GM18907 (cell line): ENCODE measurements around the gene FASTKD3.

Experiments used
- ATAC-seq: cut with Tn5 transposase; IDR thresholded peaks from one replicate; pipeline ENCODE4 v1.9.1; 2021; ENCODE audit warnings: mild to moderate bottlenecking, moderate library complexity; ENCODE audit not compliant: unreplicated experiment

Gene FASTKD3

GRCh38 chr5:7850395-7851239, 18.2 kb downstream of the FASTKD3 start, which contains the start of gene CFAP90:
CFAP90 (minus strand) TSS chr5:7851133; CDS start chr5:7851021, 112 bp downstream.
- ATAC-seq, result no peak

GRCh38 chr5:7849681-7850394, 19.0 kb downstream of the FASTKD3 start:
- ATAC-seq, result no peak

- no peak for ATAC-seq
Measured at GRCh38 chr5:7848296-7848695, 20.5 kb downstream of the FASTKD3 start.

- no peak for ATAC-seq
Measured at GRCh38 chr5:7846327-7846726, 22.5 kb downstream of the FASTKD3 start.

GRCh38 chr5:7845557-7845956, 23.3 kb downstream of the FASTKD3 start:
- no peak for ATAC-seq

- ATAC-seq, result no peak
Measured at GRCh38 chr5:7844901-7845300, 23.9 kb downstream of the FASTKD3 start.

GRCh38 chr5:7842531-7842930, 26.3 kb downstream of the FASTKD3 start:
- no peak for ATAC-seq

GRCh38 chr5:7837403-7837802, 31.4 kb downstream of the FASTKD3 start:
- no peak for ATAC-seq

- no peak for ATAC-seq
Measured at GRCh38 chr5:7834982-7835381, 33.8 kb downstream of the FASTKD3 start.

GRCh38 chr5:7828269-7828668, 40.6 kb downstream of the FASTKD3 start:
- ATAC-seq, result no peak

GRCh38 chr5:7827610-7828009, 41.2 kb downstream of the FASTKD3 start:
- ATAC-seq, result no peak

GRCh38 chr5:7825630-7826029, 43.2 kb downstream of the FASTKD3 start:
- no peak for ATAC-seq

- ATAC-seq, result no peak
Measured at GRCh38 chr5:7824995-7825394, 43.8 kb downstream of the FASTKD3 start.

GRCh38 chr5:7823594-7823993, 45.2 kb downstream of the FASTKD3 start:
- no peak for ATAC-seq

GRCh38 chr5:7822449-7822848, 46.4 kb downstream of the FASTKD3 start:
- ATAC-seq, result no peak

GRCh38 chr5:7816535-7816901, 52.3 kb downstream of the FASTKD3 start:
- peak; percentile 18 for ATAC-seq

GRCh38 chr5:7815892-7816534, 52.8 kb downstream of the FASTKD3 start:
- peak; percentile 96 for ATAC-seq

- ATAC-seq, result no peak
Measured at GRCh38 chr5:7814816-7815215, 54.0 kb downstream of the FASTKD3 start.

GRCh38 chr5:7813576-7813975, 55.3 kb downstream of the FASTKD3 start:
- ATAC-seq, result no peak

- ATAC-seq, result no peak
Measured at GRCh38 chr5:7813007-7813406, 55.8 kb downstream of the FASTKD3 start.

GRCh38 chr5:7811715-7812114, 57.1 kb downstream of the FASTKD3 start:
- no peak for ATAC-seq
